CD4-positive, alpha-beta T cell treated with Interleukin-15 for 4 hours (primary cell): ENCODE data around the gene PUS1.
"Not testable (repeated sequence)": the region's sequence is repeated elsewhere in the genome, so short reads cannot be mapped to it uniquely, and the experiment has no call there.

Experiments
- DNase-seq: peaks from one replicate; pipeline ENCODE4 v3.0.0-alpha.2; 2020; ENCODE audit warnings: low spot score

The PUS1 gene

DNA sequence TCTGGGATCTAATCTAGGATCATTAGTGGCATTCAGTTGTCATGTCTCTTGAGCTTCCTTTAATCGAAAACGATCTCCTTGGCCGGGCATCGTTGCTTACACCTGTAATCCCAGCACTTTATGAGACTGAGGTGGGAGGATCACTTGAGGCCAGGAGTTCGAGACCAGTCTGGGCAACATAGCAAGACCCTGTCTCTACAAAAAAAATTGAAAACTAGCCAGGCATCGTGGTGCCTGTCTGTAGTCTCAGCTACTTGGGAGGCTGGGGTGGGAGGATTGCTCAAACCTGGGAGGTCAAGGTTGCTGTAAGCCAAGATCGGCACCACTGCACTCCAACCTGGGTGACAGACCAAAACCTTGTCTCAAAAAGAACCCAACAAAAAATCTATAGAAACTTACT, 9.0 kb downstream of the PUS1 start:
- DNase-seq: no peak

DNA sequence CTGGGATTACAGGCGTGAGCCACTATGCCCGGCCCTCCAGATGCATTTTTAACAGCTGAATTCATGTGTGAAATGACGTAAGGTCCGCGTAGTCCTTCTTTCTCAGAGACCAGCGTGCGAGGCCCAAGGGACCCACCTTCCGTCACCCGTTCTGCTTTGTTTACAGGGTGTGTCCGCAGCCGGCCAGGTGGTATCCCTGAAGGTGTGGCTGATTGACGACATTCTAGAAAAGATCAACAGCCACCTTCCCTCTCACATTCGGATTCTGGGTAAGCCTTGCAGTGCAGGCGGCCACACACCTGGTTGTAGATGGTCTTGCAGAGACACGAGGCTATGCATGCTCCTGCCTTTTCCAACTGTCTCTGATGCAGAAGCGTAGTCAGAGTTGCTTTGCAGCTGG, 9.9 kb downstream of the PUS1 start:
- no peak for DNase-seq

DNA sequence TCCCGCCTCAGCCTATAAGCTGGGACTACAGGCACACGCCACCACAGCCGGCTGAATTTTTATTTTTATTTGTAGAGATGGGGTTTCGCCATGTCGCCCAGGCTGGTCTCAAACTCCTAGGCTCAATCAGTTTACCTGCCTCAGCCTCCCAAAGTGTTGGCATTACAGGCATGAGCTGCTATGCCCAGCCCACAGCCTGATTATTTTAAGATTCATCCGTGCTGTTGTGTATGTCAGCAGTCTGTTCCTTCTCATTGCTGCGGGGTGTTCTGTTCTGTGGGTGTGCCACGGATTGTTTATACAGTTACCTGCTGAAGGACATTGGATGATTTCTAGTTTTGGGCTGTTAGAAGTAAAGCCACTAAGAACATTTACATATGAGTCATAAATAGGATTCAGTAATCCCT, 11.1 kb downstream of the PUS1 start:
- no peak for DNase-seq

DNA sequence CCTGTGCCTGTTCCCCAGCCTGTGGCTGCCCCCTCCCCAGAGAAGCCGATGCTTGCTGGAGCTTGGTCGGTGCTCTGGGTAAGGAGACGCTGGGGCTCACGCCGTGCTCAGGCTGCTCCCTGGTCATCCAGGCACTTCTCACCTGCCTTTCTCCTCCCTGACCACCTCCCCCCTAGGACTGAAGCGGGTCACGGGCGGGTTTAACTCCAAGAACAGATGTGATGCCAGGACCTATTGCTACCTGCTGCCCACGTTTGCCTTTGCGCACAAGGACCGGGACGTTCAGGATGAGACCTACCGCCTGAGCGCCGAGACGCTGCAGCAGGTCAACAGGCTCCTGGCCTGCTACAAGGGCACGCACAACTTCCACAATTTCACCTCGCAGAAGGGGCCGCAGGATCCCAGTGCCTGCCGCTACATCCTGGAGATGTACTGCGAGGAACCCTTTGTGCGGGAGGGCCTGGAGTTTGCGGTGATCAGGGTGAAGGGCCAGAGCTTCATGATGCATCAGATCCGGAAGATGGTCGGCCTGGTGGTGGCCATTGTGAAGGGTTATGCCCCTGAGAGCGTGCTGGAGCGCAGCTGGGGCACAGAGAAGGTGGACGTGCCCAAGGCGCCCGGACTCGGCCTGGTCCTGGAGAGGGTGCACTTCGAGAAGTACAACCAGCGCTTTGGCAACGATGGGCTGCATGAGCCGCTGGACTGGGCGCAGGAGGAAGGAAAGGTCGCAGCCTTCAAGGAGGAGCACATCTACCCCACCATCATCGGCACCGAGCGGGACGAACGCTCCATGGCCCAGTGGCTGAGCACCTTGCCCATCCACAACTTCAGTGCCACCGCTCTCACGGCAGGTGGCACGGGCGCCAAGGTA, 12.3 kb downstream of the PUS1 start:
- DNase-seq: no peak

DNA sequence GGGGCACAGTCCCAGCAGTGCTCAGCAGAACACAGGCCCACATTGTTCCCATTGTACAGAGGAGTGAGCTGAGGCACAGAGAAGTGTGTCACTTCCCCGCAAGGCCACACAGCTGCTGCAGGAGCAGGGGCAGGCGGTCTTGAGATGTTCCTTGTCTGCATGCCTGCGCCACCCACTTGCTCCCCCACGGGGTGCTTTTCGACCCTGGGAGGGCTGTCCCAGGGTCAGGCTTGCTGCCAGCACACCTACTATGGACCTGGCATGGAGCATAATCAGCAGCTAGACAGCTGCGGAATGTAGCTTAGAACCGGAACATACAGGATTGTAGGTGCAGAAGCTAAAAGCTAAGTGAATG, 12.9 kb downstream of the PUS1 start:
- DNase-seq: no peak

DNA sequence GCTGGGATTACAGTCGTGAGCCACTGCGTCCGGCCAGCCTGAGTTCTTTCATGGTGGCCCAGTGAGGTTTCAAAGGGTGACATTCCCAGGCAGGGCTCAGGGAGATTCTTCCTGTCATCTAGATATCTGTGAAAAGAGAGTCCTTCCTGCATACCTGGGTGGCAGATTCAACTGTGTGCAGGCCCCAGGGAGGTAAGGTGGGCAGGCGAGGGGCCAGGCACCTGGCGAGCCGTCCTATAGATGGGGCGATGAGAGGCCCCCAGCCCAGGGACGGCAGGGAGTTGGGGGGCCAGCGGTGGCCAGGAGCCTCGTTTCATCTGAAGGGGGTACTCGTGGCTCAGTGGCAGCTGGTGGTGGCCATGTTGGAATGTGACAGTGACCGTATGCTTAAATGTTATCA, 13.6 kb downstream of the PUS1 start:
- no peak for DNase-seq

DNA sequence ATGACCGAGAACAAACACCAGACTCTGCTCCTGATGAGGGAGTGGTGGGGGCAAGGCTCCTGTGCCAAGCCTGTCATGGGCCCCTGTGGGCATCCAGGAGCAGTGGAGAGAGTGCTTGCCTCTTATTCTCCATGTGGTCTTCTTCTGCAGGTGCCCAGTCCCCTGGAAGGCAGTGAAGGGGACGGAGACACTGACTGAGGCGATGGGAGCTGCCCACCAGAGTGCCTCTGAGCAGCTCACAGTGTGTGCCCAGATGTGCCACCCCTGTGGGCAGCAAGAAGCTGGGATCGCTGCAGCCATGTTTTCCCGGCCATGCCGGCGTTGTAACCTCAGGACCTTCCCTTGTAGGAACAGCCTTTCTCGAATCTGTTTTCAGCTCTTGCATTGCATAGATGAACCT, 14.3 kb downstream of the PUS1 start:
- DNase-seq: no peak

DNA sequence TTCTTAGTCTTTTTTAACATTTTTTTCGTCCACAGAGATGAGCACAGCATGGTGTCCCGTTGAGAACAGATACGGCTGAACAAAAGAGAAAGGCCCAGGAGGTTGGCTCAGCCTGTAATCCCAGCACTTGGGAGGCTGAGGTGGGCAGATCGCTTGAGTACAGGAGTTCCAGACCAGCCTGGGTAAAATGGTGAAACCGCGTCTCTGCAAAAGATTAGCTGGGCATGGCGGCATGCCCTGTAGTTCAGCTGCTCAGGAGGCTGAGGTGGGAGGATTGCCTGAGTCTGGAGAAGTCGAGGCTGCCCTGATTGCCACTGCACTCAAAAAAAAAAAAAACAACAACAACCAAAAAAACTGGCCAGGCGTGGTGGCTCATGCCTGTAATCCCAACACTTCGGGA, 14.8 kb downstream of the PUS1 start:
- DNase-seq: no peak

DNA sequence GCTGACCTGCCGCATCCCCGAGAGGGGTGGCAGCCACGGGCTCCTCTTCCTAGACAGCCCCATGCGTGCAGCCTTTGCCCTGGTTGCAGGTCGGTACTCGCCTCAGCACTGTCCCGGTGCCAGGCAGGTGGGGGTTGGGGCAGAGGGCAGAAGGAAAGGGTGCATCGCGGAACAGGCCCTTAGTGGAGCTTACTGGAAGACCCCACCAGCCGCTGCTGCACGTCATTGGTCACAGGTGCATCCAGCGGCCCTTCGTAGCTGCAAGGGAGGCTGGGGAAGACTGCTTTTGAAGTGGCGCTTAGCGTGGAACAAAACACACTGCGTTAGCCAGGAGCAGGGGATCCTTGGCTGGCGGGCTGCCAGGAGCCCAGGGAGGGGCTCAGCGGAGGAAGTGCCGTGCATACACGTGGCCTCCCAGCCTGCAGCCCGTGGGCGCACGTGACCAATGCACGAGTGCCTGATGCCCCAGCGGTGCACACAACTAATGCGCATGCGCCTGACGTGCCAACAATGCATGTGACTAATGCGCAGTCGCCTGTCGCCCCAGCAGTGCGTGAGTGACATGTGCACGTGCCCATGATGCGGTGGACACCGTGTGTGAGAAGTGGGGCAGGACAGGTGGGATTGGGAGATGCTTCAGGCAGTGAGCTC, 15.7 kb downstream of the PUS1 start:
- no peak for DNase-seq

DNA sequence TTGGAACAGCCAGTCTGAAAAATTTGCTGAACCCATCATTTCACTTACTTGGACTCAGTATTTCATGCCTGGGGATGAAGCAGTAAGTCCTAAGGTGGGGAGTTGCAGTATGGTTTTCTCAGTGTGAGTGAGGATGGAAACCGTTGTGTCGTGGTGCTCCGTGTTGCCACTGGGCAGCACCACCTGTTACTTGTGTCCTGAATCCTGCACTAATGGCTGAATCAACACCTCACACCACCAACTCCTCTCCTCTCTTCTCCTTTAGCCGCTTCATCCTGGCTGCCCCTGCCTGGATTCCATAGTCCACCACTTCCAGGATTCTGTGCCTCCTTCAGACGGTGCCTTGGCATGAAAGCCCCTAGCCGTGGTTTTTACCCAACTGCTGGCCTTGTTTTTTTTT, 17.7 kb downstream of the PUS1 start:
- no peak for DNase-seq

DNA sequence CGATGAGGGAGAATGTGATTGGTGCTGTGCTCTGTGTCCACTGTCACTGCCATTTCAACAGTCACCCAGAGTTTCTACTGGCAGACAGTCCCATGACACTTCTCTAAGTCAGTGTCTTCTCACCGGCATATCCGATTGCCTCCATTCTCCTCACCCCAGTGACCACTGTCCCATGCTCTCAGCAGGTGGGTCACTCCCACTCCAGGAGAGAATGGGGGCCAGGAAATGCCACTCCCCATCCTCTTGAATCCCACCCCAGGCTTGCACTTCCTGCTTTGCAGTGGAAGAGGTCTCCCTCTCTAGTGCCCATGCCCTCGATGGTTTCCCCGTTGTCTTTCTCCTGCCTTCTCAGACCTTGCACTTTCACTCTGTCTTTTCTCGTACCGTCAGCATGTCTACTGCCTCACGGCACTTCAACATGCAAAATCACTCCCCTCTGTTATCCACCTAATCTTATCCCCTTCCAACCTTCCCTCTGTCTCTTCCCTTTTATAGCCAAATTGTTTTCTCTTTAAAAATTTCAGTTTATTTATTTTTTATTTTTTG, 18.5 kb downstream of the PUS1 start:
- no peak for DNase-seq

DNA sequence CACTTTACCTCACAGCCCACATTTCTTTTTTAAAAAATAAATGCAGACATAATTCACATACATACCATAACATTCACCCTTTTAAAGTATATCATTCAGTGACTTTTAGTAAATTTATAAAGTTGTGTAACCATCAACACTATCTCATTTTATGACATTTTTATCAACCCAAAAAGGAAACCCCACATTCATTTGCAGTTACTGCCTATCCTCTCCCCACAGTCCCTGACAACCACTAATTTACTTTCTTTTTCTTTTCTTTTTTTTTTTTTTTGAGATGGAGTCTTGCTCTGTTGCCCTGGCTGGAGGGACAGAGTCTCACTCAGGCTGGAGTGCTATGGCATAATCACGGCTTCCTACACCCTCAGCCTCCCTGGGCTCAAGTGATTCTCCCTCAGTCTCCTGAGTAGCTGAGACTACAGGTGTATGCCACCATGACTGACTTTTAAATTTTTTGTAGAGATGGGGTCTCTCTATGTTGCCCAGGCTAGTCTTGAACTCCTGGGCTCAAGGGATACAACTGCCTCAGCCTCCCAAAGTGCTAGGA, 19.2 kb downstream of the PUS1 start:
- no peak for DNase-seq

DNA sequence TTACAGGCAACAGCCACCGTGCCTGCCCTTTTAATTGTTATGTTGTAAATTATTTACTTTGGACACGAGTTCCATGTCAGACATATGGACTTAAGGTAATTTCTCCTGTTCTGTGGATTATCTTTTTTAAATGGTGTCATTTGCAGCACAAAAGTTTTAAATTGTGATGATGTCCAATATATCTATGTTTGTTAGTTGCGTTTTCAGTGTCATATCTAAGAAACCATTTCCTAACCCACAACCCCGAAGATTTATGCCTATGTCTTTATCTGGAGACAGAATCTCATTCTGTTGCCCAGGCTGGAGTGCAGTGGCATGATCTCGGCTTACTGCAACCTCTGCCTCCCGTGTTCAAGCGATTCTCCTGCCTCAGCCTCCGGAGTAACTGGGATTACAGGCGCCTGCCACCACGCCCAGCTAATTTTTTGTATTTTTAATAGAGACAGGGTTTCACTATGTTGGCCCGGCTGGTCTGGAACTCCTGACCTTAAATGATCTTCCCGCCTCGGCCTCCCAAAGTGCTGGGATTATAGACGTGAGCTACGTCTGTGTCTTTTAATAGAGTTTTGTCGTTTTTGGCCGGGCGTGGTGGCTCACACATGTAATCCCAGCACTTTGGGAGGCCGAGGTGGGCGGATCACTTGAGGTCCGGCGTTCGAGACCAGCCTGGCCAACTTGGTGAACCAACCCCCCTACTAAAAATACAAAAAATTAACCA, 19.8 kb downstream of the PUS1 start:
- DNase-seq: not testable (repeated sequence)

DNA sequence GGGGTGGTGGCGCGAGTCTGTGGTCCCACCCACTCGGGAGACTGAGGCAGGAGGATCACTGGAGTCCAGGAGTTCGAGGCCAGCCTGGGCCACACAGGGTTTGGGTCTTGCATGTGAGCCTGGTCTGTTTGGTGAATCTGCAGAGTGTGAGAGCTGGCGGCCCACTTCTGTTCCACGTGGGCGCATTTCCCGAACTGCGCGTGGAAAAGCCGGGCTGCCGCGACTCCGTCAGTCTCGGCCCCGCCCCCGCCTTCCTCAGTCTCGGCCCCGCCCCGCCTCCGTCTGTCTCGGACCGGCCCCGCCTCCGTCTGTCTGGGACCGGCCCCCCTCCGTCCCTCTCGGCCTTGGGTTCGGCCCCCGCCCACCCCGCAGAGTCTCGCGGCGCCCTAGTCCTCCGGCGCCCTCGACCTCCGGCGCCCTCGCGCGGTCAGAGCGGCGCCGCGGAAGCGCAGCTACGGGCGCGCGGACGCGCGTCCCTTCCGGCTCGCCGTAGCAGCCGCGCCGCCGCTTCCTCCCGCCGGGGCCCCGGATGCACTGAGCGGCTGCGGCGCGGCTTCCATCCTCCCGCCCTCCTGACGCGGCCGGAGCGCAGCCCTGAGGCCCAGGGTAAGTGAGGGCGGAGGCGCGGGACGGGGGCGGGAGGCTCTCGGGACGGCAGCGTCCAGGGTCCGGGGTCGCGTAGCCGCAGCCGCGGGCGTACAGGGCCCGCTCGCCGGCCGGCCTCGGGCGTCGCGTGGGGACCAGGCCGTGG, 20.5 kb downstream of the PUS1 start, which contains the start of gene EP400:
EP400 (plus strand) TSS at position 512 of the 751 bp plus-strand sequence. CDS start 10,678 bp downstream, outside the sequence.
- DNase-seq: peak; percentile 95

DNA sequence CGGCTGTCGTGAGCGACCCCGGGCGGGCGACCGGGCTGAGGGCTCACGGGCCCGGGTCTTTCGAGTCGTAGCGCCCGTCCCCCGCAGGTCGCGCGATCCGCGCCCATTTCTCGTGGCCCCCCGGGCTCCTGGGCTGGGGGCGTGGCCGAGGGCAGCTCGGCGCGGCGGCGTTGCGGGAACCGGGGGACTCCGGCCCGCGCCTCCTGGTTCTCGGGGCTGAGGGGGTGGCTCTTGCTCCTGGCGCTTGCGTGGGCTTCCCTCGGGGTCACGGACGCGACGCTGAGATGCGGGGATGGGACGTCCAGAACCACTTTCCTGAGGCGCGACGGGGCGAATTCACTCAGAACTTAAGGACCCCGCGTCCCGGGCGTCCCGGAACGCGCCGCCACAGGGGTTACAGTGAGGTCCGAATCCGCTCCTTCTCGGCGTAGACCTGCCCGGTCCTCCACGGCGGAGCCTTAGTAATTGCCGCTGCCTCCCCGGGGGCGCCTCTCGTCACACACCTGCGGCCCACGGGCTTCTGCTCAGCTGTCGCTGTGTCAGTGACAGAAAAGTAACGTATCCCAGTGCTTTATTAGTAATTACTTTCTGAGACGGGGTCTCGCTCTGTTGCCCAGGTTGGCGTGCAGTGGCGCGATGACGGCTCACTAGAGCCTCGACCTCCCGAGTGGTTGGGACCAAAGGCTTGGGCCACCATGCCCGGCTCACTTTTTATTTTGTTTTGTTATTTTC, 21.3 kb downstream of the PUS1 start:
- DNase-seq: peak; percentile 12

DNA sequence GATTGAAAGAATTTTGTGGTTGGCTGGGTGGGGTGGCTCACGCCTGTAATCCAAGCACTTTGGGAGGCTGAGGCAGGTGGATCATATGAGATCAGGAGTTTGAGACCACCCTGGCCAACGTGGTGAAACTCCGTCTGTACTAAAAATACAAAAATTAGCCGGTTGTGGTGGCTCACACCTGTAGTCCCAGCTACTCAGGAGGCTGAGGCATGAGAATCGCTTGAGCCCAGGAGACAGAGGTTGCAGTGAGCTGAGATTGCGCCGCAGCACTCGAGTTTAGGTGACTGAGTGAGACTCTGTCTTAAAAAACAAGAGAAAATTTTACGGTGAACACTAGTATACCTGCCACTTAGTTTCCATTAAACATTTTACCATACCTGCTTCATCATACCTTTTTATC, 24.7 kb downstream of the PUS1 start:
- DNase-seq: not testable (repeated sequence)

DNA sequence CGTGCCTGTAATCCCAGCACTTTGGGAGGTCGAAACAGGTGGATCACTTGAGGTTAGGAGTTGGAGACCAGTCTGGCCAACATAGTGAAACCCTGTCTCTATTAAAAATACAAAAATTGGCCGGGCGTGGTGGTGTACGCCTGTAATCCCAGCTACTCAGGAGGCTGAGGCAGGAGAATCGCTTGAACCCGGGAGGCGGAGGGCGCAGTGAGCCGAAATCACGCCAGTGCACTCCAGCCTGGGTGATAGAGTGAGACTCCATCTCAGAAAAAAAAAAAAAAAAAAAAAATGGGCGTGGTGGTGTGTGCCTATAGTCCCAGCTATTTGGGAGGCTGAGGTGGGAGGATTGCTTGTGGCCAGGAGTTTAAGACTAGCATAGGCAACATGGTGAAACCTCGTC, 25.4 kb downstream of the PUS1 start:
- not testable (repeated sequence) for DNase-seq

DNA sequence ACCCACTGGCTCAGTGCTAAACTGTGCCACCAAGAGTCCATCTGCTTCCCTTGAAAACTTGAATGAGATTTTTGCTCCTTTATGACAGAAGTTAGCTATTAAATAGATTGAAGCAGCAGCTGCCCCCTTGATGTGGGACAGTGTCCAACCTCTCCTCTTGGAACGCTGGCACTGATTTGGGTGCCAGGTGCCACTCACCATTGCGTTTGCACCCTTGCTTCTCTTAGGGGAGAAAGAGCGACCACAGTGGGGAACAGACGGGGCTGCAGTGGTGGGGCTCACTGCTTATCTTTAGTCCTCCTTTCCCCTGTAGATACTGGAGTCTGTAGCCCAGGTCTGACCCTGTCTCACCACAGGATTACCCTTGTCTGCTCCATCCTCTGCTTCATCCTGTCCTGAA, 30.0 kb downstream of the PUS1 start:
- DNase-seq: no peak

DNA sequence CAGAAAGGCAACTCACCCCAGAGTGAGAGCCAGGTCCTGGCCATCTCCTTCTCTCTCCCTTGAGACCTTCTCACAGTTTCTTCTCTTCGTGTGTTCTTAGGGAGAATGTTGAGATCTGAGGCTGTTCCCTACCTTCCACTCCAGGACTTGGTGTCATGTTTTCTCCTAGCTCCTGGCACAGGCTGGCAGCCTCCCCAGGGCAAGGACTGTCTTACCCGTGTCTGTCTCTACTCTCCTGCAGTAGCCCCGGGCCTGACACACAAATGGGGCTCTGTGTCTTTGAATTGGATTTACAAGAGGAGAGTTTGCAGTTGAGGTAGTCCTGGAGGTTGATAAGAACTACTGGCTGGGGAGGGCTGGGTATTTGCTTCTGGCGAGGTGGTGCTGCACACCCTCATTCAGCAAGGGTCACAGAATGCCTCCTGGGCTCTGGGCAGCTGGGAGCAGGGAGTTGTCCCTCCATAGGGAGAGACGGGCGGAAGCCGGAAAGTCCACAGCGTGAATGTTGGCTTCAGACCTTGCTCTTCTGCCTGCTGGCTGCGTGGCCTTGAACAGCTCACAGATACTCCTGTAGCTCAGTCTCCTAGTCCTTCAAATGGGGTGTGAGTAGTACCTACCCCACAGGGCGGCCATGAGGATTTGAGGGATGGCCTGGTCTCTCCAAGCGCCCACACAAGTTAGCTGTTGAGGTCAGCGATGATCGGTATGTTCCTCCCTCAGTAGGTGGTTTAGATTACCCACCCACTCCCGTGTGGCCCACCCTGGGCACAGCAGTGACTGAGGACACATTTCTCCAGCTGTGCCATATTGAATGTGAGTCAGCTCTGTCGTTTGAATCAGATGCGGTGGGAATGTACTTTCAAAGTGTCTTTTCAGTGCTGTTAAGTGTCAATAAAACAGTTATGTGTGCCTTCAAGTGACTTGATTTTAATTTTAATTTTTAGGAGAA, 30.8 kb downstream of the PUS1 start:
- DNase-seq: no peak
